Smooth muscle cell (in vitro differentiated cells): ENCODE data around the gene HSD3B7. TPM values are rescaled to one million over a fixed set of nuclear protein-coding genes. Genes with fewer than 3 reads are reported as not detected.
"Not testable (repeated sequence)": the region's sequence is repeated elsewhere in the genome, so short reads cannot be mapped to it uniquely, and the experiment has no call there.

Experiments used
- DNase-seq: peaks from one replicate; lab custom pipeline; 2025; ENCODE audit not compliant: unreplicated experiment; lab: John Stamatoyannopoulos, UW
- H2AFZ ChIP-seq: fragments of 200-600 bp; sonication (generic); 2 replicates; pipeline ENCODE4 v1.6.0; 2016; ENCODE audit warnings: antibody characterized with exemption, low read depth, mild to moderate bottlenecking
- H3F3A ChIP-seq: fragments of 200-600 bp; sonication (generic); 2 replicates; pipeline ENCODE4 v1.6.0; 2017; ENCODE audit warnings: antibody characterized with exemption, low read depth
- H3K27ac ChIP-seq: fragments of 200-600 bp; sonication (generic); 2 replicates; pipeline ENCODE4 v1.5.1; 2016; ENCODE audit warnings: low read depth, mild to moderate bottlenecking
- H3K27me3 ChIP-seq: fragments of 200-600 bp; sonication (generic); 2 replicates; pipeline ENCODE4 v1.6.1; 2016; ENCODE audit warnings: low read depth, mild to moderate bottlenecking
- H3K36me3 ChIP-seq: fragments of 200-600 bp; sonication (generic); 2 replicates; pipeline ENCODE4 v1.5.1; 2016; ENCODE audit warnings: low read depth
- H3K4me1 ChIP-seq: fragments of 200-600 bp; sonication (generic); 2 replicates; pipeline ENCODE4 v1.5.1; 2016; ENCODE audit warnings: low read depth
- H3K4me2 ChIP-seq: fragments of 200-600 bp; sonication (generic); 2 replicates; pipeline ENCODE4 v1.6.0; 2016; ENCODE audit warnings: mild to moderate bottlenecking
- H3K4me3 ChIP-seq: fragments of 200-600 bp; sonication (generic); 2 replicates; pipeline ENCODE4 v1.5.1; 2016; ENCODE audit warnings: mild to moderate bottlenecking
- H3K79me2 ChIP-seq: fragments of 200-600 bp; sonication (generic); 2 replicates; pipeline ENCODE4 v1.6.0; 2016; ENCODE audit warnings: low read depth, mild to moderate bottlenecking
- H3K9ac ChIP-seq: fragments of 200-600 bp; sonication (generic); 2 replicates; pipeline ENCODE4 v1.6.0; 2016; ENCODE audit warnings: low read depth
- H3K9me3 ChIP-seq: fragments of 200-600 bp; sonication (generic); replicated peaks from 2 replicates; pipeline ENCODE4 v1.5.1; 2016; ENCODE audit warnings: low read depth
- H4K20me1 ChIP-seq: fragments of 200-600 bp; sonication (generic); 2 replicates; pipeline ENCODE4 v1.6.0; 2016; ENCODE audit warnings: low read depth
- WGBS: methylation state at CpG from one replicate; pipeline ENCODE4 v1.1.7; 2016; ENCODE audit warnings: low lambda C conversion rate; 5-methylcytosine and 5-hydroxymethylcytosine counted together
- polyA plus RNA-seq: library from polyadenylated mRNA; unstranded; fragments of >200 nt; fragmentation: Nextera tagmentation; extraction: Ambion mirVana; gene quantifications from 2 replicates; pipeline ENCODE4 v1.2.1, GENCODE V29; 2016
- total RNA-seq: library from RNA; depleted of rRNA; stranded (reverse); fragments of >200 nt; gene quantifications from 2 replicates; pipeline ENCODE4 v1.2.3, GENCODE V29; 2014
- TF ChIP-seq, protein P1 (sequence below): fragments of 200-600 bp; sonication (generic); IDR thresholded peaks from 2 replicates; pipeline ENCODE4 v1.5.1; 2017; ENCODE audit warnings: borderline replicate concordance, mild to moderate bottlenecking, antibody characterized with exemption; ENCODE audit not compliant: insufficient read depth, poor library complexity, severe bottlenecking

Gene HSD3B7
- total and polyA plus RNA-seq, 2 experiments from 2014 or later = 10.8 to 15.5 TPM

DNA sequence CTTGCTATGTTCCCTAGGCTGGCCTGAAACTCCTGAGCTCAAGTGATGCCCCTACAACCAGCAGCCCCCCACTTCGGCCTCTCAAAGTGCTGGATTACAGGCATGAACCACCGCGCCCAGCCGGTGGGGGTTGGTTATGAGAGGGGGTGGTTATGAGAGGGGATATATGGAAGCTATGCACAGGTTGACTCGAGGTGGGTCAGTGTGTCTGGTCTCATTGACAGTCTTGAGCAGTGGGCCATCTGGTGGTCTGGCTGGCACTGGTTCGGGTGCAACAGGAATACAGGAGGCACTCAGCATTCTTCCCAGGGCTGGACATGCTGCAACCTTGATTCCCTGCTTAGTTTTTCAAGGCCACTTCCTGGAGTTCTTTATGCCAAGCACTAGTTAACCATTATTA is 31.0 kb downstream of the HSD3B7 start:
- Histone ChIP-seq H3K27me3 (peaks cover 20% of the 10 kb centered on the region), H3K4me3 (no peak overlapping the region), H3K4me2 (no peak overlapping the region), H4K20me1 (no peaks in the 10 kb centered on the region), H3K79me2 (no peaks in the 10 kb centered on the region), H3K4me1 (no peaks in the 10 kb centered on the region), H3K9me3 (no peaks in the 10 kb centered on the region), H2AFZ (no peak overlapping the region), H3K36me3 (no peaks in the 10 kb centered on the region), H3F3A (no peaks in the 10 kb centered on the region), H3K27ac (no peak overlapping the region), H3K9ac (no peak overlapping the region)
- DNase-seq = no peak
- WGBS = 80% methylated on average over 6 of the region's 6 CpGs
- TF ChIP-seq, protein P1, sequence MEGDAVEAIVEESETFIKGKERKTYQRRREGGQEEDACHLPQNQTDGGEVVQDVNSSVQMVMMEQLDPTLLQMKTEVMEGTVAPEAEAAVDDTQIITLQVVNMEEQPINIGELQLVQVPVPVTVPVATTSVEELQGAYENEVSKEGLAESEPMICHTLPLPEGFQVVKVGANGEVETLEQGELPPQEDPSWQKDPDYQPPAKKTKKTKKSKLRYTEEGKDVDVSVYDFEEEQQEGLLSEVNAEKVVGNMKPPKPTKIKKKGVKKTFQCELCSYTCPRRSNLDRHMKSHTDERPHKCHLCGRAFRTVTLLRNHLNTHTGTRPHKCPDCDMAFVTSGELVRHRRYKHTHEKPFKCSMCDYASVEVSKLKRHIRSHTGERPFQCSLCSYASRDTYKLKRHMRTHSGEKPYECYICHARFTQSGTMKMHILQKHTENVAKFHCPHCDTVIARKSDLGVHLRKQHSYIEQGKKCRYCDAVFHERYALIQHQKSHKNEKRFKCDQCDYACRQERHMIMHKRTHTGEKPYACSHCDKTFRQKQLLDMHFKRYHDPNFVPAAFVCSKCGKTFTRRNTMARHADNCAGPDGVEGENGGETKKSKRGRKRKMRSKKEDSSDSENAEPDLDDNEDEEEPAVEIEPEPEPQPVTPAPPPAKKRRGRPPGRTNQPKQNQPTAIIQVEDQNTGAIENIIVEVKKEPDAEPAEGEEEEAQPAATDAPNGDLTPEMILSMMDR = no peak

DNA sequence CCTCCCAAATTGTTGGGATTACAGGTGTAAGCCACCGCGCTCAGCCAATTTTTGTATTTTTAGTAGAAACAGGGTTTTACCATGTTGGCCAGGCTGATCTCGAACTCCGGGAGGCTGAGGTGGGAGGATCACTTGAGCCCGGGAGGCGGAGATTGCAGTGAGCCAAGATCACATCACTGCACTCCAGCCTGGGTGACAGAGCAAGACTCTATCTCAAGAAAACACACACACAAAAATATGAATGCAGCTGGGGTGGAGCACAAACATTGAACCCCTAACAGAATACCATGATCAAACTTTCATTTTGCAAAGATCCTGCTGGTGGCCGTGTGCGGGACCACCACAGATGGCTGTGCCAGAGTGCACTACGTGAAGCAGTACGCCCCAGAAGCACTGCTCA is 32.7 kb downstream of the HSD3B7 start:
- not testable (repeated sequence) for H3K4me3 ChIP-seq, H3K27me3 ChIP-seq, H3K9ac ChIP-seq, H3K27ac ChIP-seq, H3K79me2 ChIP-seq, H3K4me1 ChIP-seq, H2AFZ ChIP-seq, H3K36me3 ChIP-seq, H3K4me2 ChIP-seq, H4K20me1 ChIP-seq, DNase-seq, H3K9me3 ChIP-seq, H3F3A ChIP-seq
- WGBS = 94% methylated on average over 10 of the region's 10 CpGs

DNA sequence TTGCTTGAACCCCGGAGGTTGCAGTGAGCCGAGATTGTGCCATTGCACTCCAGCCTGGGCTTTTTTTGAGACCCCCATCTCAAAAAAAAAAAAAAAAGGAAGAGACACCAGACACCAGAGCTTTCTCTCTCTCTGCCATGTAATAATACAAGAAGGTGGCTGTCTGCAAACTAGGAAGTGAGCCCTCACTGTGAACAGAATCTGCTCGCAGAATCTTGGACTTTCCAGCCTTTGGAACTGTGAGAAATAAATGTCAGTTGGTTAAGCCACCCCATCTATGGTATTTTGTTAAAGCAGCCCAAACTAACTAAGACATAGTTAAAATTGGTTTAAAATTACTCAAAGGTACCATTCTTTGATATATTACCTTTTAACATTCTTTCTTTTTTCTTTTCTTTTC is 35.5 kb downstream of the HSD3B7 start:
- 82% methylated on average over 3 of the region's 3 CpGs for WGBS
- DNase-seq = no peak
- Histone ChIP-seq H3K27ac (no peak overlapping the region), H3K4me3 (no peak overlapping the region), H3K9me3 (no peaks in the 10 kb centered on the region), H2AFZ (no peak overlapping the region), H3K4me1 (no peaks in the 10 kb centered on the region), H3K27me3 (no peaks in the 10 kb centered on the region), H3K4me2 (no peak overlapping the region), H4K20me1 (no peaks in the 10 kb centered on the region), H3K79me2 (no peaks in the 10 kb centered on the region), H3K36me3 (no peaks in the 10 kb centered on the region), H3F3A (no peaks in the 10 kb centered on the region), H3K9ac (no peak overlapping the region)
- TF ChIP-seq, protein P1 = no peak

DNA sequence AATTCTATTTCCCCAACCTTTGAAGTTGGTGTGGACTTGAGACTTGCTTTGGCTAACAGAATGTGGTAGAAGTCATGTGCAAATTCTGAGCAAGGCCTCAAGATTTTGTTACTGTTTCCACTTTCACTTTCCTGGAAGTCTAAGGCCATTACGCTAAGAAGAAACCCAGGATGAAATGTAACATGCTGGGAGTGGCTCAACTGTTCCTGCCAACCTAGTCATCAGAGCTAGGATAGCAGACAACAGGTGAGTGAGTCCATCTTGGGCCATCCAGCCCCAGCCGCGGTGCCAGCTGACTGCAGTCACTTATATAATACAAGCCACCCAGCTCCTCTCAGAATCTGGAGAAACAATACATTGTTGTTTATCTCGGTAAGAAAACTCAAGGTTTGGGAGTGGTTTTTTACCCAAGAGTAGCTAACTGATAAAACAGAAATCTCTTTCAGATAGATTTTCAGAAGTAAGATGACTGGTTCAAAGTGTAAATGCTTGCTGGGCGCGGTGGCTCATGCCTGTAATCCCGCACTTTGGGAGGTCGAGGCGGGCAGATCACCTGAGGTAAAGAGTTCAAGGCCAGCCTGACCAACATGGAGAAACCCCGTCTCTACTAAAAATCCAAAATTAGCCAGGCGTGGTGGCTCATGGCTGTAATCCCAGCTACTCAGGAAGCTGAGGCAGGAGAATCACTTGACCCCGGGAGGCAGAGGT is 37.7 kb downstream of the HSD3B7 start:
- no peaks in the 10 kb centered on the region for H3K36me3 ChIP-seq
- DNase-seq = no peak
- H2AFZ ChIP-seq = no peak overlapping the region
- H3K4me1 ChIP-seq = no peaks in the 10 kb centered on the region
- no peaks in the 10 kb centered on the region for H4K20me1 ChIP-seq
- TF ChIP-seq, protein P1 = no peak
- H3K27ac ChIP-seq = no peak overlapping the region
- H3K9ac ChIP-seq = no peak overlapping the region
- H3K27me3 ChIP-seq = no peaks in the 10 kb centered on the region
- 90% methylated on average over 12 of the region's 12 CpGs for WGBS
- H3K9me3 ChIP-seq = no peaks in the 10 kb centered on the region
- H3K79me2 ChIP-seq = no peaks in the 10 kb centered on the region
- H3K4me3 ChIP-seq = no peak overlapping the region
- no peak overlapping the region for H3K4me2 ChIP-seq
- no peaks in the 10 kb centered on the region for H3F3A ChIP-seq
